GM12878 (cell line): ENCODE results near the gene CNNM1. TPM values are rescaled to one million over a fixed set of nuclear protein-coding genes. Genes with fewer than 3 reads are reported as not detected.

Experiments used
- ATAC-seq: fragments of 200-7000 bp; cut with Tn5 transposase; 3 replicates; pipeline ENCODE4 v1.9.1; 2020; ENCODE audit warnings: mild to moderate bottlenecking, moderate library complexity
- BruUV-seq: library from RNA; stranded (reverse); fragments of 400-500 nt; replicated peaks from 2 replicates; lab custom pipeline; 2021; lab: Mats Ljungman, UMichigan
- CTCF ChIA-PET: fragments of 300-600 bp; sonication (Branson Sonifier 250); formaldehyde crosslinking; extraction: SDS; loops from one replicate; lab custom pipeline; 2021; ENCODE audit warnings: inconsistent platforms; lab: Yijun Ruan, JAX
- POLR2A ChIA-PET: fragments of 350-600 bp; formaldehyde crosslinking; extraction: SDS; loops from one replicate; lab custom pipeline; 2021; ENCODE audit warnings: inconsistent platforms; lab: Charles Lee
- RAD21 ChIA-PET: fragments of 300-600 bp; sonication (Branson Sonifier 250); formaldehyde crosslinking; loops from one replicate; lab custom pipeline; 2023; ENCODE audit warnings: antibody characterized with exemption; ENCODE audit not compliant: unreplicated experiment; lab: Charles Lee
- SMC1A ChIA-PET: fragments of 300-600 bp; sonication (Branson Sonifier 250); formaldehyde crosslinking; loops from one replicate; lab custom pipeline; 2023; ENCODE audit not compliant: unreplicated experiment, uncharacterized antibody; lab: Charles Lee
- DNase-seq: peaks from one replicate; pipeline ENCODE4 v3.0.0-alpha.2; 2011; ENCODE audit warnings: low read depth, low spot score
- FAIRE-seq: peaks from 3 replicates; lab custom pipeline; 2011; peaks lifted over from hg19 to GRCh38; lab: Jason Lieb, UNC
- H2AFZ ChIP-seq: 2 replicates; pipeline ENCODE4 v1.6.0; 2011; ENCODE audit warnings: low read depth, low read length, control low read depth; ENCODE audit not compliant: control insufficient read depth
- H3K27ac ChIP-seq: 2 replicates; pipeline ENCODE4 v1.5.1; 2011; ENCODE audit warnings: control low read depth; ENCODE audit not compliant: control insufficient read depth, insufficient read depth
- H3K27me3 ChIP-seq, 2 experiments: replicated peaks in 1 of 2; 2 replicates each; pipeline versions ENCODE4 v1.6.0 to v1.6.1; 2011; ENCODE audit warnings: low read length in 1 of 2; ENCODE audit not compliant: control insufficient read depth in 2 of 2, insufficient read depth in 2 of 2
- H3K36me3 ChIP-seq, 2 experiments: 2 replicates each; pipeline ENCODE4 v1.5.1; 2011; ENCODE audit warnings: low read length in 1 of 2; ENCODE audit not compliant: control insufficient read depth in 2 of 2, insufficient read depth in 2 of 2
- H3K4me1 ChIP-seq: 2 replicates; pipeline ENCODE4 v1.6.1; 2011; ENCODE audit warnings: mild to moderate bottlenecking, low read length, moderate library complexity, mixed read lengths; ENCODE audit not compliant: control insufficient read depth, insufficient read depth
- H3K4me2 ChIP-seq: 2 replicates; pipeline ENCODE4 v1.6.0; 2011; ENCODE audit warnings: control low read depth; ENCODE audit not compliant: control insufficient read depth, insufficient read depth
- H3K4me3 ChIP-seq: fragments of 200-600 bp; sonication (generic); 2 replicates; pipeline ENCODE4 v1.5.1; 2016
- H3K79me2 ChIP-seq: 2 replicates; pipeline ENCODE4 v1.6.0; 2011; ENCODE audit warnings: low read length; ENCODE audit not compliant: control insufficient read depth, insufficient read depth
- H3K9ac ChIP-seq: 2 replicates; pipeline ENCODE4 v1.8.0; 2011; ENCODE audit warnings: low read length, control low read depth, mixed read lengths; ENCODE audit not compliant: control insufficient read depth, insufficient read depth
- H3K9me3 ChIP-seq: replicated peaks from 3 replicates; pipeline ENCODE4 v1.5.1; 2011; ENCODE audit warnings: mild to moderate bottlenecking, low read length; ENCODE audit not compliant: control insufficient read depth, insufficient read depth
- H4K20me1 ChIP-seq: 2 replicates; pipeline ENCODE4 v1.6.0; 2011; ENCODE audit not compliant: control insufficient read depth, insufficient read depth
- ATF2 ChIP-seq: IDR thresholded peaks from 2 replicates; pipeline ENCODE4 v1.6.1; 2012; ENCODE audit warnings: low read length, inconsistent platforms
- BCL11A ChIP-seq: IDR thresholded peaks from 2 replicates; pipeline ENCODE4 v1.6.1; 2011; ENCODE audit warnings: low read depth, low read length
- BMI1 ChIP-seq: fragments of 450-650 bp; IDR thresholded peaks from 2 replicates; pipeline ENCODE4 v1.6.1; 2016; ENCODE audit warnings: mild to moderate bottlenecking, moderate library complexity, borderline replicate concordance
- FOS ChIP-seq: IDR thresholded peaks from 3 replicates; pipeline ENCODE4 v1.6.1; 2011; ENCODE audit warnings: borderline replicate concordance; ENCODE audit not compliant: insufficient read length; ENCODE audit errors: extremely low read depth
- NKRF ChIP-seq: fragments of 450-650 bp; conservative IDR thresholded peaks from 2 replicates; pipeline ENCODE4 v1.6.1; 2017; ENCODE audit warnings: mild to moderate bottlenecking, moderate library complexity
- RB1 ChIP-seq: fragments of 450-650 bp; formaldehyde crosslinking; IDR thresholded peaks from 2 replicates; pipeline ENCODE4 v1.6.1; 2017; ENCODE audit warnings: mild to moderate bottlenecking, borderline replicate concordance
- SRF ChIP-seq, 2 experiments: IDR thresholded peaks; 2 replicates each; pipeline ENCODE4 v1.6.1; 2011; ENCODE audit warnings: low read depth in 2 of 2, low read length in 2 of 2, mild to moderate bottlenecking in 1 of 2, moderate library complexity in 1 of 2
- WGBS: methylation state at CpG from one replicate; pipeline ENCODE4 v1.1.6; 2016; ENCODE audit warnings: low lambda C conversion rate; ENCODE audit not compliant: insufficient replicate concordance, insufficient coverage; ENCODE audit errors: missing lambda C conversion rate; 5-methylcytosine and 5-hydroxymethylcytosine counted together
- in situ Hi-C: fragments of 300-500 bp; cut with MboI; formaldehyde crosslinking; loops from 9 replicates; pipeline ENCODE4 v1.14.3; 2018; ENCODE audit warnings: mixed read lengths
- intact Hi-C: fragments of 100-400 bp; cut with micrococcal nuclease; formaldehyde crosslinking; loops from one replicate; pipeline ENCODE4 v1.14.2; 2022; ENCODE audit not compliant: unreplicated experiment
- polyA plus RNA-seq, 11 experiments: library from polyadenylated mRNA; depleted of rRNA in 4 of 11; unstranded in 6 of 11; stranded (reverse) in 5 of 11; fragments of >200 nt; fragmentation: Nextera tagmentation in 4 of 11; fragmentation: Illumina TruSeq in 1 of 11; extraction: Ambion mirVana in 4 of 11; extraction: Trizol in 1 of 11; gene quantifications; 1 replicate in 1 of 11; 2 replicates in 10 of 11; pipeline versions ENCODE4 v1.2.1 to v1.2.3, GENCODE V29; 2011 to 2016; ENCODE audit warnings: inconsistent platforms in 2 of 11, missing spikeins in 2 of 11, low read depth in 1 of 11
- total RNA-seq, 4 experiments: library from RNA; depleted of rRNA in 3 of 4; stranded (reverse); fragments of >200 nt in 3 of 4; fragmentation: Illumina TruSeq in 1 of 4; extraction: Trizol in 1 of 4; gene quantifications; 2 replicates each; pipeline versions ENCODE4 v1.2.1 to v1.2.3, GENCODE V29; 2013 to 2021

Gene CNNM1
- total and polyA plus RNA-seq, 10 of the 15 experiments (the other 5 are each of a cell fraction or from before 2014, with no cell fraction given): 0.01 TPM; not detected in 9

- 98% methylated on average over 2 of the region's 2 CpGs for WGBS
- H3K4me1 ChIP-seq: no peaks in the 10 kb centered on the region
- H3K36me3 ChIP-seq: no peaks in the 10 kb centered on the region
- H3K79me2 ChIP-seq: no peaks in the 10 kb centered on the region
- ChIA-PET CTCF (interaction anchor here (0.6 to 10.1 kb wide), 4 partner anchors 9 to 174 kb away, joined by 3 to 233 read pairs (median 11); partner anchors contain the start of gene GOT1), SMC1A (interaction anchor here (1.3 to 1.9 kb wide), 2 partner anchors 9 to 10 kb away, joined by 4 to 5 read pairs; partner anchors contain the start of gene GOT1), POLR2A (no interaction called here), RAD21 (interaction anchor here (5.9 kb wide), 1 partner anchor 175 kb away, joined by 70 read pairs; no protein-coding TSS in a partner anchor)
- H3K9ac ChIP-seq: no peak overlapping the region
- FAIRE-seq: no peak
- ATAC-seq: no peak
- no peak for DNase-seq
- in situ Hi-C loops (no loop called here), intact Hi-C loops (no loop called here)
- TF ChIP-seq FOS (no peak), NKRF (no peak), SRF (IDR thresholded peaks at IDR 0.05; ENCODE audit: low read depth in 2 of 2, low read length in 2 of 2) (no peak), BMI1 (no peak), ATF2 (no peak), BCL11A (no peak), RB1 (no peak)
- H3K4me2 ChIP-seq: no peak overlapping the region
- no peaks in the 10 kb centered on the region for H3K27me3 ChIP-seq
- no peak overlapping the region for H3K27ac ChIP-seq
- no TSS peak for BruUV-seq
- H3K4me3 ChIP-seq: no peak overlapping the region
- H3K9me3 ChIP-seq: no peaks in the 10 kb centered on the region
- no peak overlapping the region for H2AFZ ChIP-seq
- no peaks in the 10 kb centered on the region for H4K20me1 ChIP-seq
These were observed 109.7 kb downstream of the CNNM1 start for GRCh38 chr10:99438890-99439289.
